ENCODE measurements around the gene NDOR1.
A peak's percentile ranks its signal among the peaks of the same experiment; 100 is the strongest.

The NDOR1 gene

DNA sequence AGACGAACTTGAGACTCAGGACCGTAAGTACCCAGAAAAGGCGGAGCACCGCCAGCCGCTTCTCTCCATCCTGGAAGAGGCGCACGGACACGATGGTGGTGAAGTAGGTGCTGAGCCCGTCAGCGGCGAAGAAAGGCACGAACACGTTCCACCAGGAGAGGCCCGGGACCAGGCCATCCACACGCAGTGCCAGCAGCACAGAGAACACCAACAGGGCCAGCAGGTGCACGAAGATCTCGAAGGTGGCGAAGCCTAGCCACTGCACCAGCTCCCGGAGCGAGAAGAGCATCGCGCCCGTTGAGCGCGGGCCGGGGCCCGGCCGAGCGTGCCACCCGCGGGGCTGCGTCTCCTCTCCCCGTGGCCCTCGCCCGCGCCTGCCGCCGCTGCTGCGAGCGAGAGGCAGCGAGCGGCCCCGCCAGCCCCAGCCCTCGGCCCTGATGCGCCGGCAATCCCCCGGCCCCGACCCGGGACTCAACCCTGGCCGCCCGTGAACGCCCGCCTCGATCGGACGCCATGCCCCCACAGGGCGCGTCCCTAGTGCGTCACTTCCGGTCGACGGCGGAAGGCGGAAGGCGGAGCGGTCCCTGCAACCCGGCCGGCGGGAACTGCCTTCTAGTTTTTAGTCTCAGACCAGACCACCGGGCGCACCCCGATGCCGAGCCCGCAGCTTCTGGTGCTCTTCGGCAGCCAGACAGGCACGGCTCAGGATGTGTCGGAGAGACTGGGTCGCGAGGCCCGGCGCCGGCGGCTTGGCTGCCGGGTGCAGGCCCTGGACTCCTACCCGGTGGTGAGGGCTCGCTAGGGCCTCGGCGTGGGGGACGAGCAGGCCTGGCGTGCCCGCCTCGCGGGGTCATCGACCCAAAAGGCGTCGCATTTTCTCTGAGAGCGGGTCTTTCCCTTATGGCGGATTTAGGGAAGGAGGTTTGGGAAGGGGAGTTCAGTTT lies at the start of gene NDOR1, which contains the start of gene TMEM203:
Gene NDOR1, plus strand, starts transcription at position 575 of the 944 bp plus-strand sequence. Its CDS starts 78 bp downstream, at position 653.
Gene TMEM203, minus strand, starts transcription at position 523 of the 944 bp plus-strand sequence. Its CDS starts 234 bp downstream, at position 289.
- FAIRE-seq (peak; percentile 84), DNase-seq (ENCODE audit: extremely low spot score, insufficient read length, low read depth) (peak; percentile 96)

DNA sequence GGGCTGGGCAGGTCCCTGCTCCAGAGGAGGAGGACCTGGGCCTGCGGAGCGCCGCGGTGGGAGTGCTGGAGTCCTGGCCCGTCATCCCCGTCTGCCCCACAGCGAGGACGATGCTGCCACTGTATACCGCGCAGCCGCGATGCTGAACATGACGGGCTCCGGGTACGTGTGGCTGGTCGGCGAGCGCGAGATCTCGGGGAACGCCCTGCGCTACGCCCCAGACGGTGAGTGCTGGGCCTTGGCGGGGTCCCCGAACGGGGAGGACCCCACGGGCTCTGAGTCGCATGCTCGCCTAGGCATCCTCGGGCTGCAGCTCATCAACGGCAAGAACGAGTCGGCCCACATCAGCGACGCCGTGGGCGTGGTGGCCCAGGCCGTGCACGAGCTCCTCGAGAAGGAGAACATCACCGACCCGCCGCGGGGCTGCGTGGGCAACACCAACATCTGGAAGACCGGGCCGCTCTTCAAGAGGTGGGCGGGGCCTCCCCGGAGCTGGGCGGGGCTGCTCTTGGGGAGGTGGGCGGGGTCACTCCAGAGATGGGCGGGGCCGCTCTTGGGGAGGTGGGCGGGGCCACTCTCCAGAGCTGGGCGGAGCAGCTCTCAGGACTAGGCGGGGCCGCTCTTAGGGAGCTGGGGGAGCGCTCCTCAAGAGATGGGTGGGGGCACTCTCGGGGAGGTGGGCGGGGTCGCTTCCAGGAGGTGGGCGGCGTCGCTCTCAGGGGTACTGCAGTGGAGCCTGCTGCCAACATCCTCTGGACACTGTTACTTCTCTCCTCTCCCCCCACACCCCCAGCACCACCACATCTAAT lies 48.7 kb upstream of the NDOR1 start:
- FAIRE-seq = peak; percentile 66
- DNase-seq (ENCODE audit: extremely low spot score, insufficient read length, low read depth) = peak; percentile 52

- DNase-seq (ENCODE audit: extremely low spot score, insufficient read length, low read depth) (no peak), FAIRE-seq (no peak)
Observed at GRCh38 chr9:137157618-137158415, 47.7 kb upstream of the NDOR1 start.

DNA sequence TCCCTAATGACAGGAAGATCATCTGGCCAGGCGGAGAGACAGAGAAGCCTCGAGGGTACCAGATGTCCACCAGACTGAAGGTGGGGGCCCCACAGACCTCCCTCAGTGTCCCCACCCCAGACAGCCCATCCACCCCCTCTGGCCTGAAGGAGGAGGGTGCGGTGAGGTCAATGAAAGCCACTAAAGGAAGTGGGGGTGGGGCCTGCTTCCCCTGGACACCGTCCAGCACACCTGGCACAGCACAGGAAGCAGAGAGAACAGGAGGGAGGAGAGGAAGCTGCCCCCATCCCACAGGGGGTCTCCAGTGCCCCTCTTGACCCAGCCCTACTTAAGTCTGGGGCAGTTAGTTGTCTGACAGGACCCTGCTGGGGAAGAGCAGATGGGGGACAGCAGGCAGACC lies 46.9 kb upstream of the NDOR1 start:
- FAIRE-seq (peak; percentile 68), DNase-seq (ENCODE audit: extremely low spot score, insufficient read length, low read depth) (no peak)

DNA sequence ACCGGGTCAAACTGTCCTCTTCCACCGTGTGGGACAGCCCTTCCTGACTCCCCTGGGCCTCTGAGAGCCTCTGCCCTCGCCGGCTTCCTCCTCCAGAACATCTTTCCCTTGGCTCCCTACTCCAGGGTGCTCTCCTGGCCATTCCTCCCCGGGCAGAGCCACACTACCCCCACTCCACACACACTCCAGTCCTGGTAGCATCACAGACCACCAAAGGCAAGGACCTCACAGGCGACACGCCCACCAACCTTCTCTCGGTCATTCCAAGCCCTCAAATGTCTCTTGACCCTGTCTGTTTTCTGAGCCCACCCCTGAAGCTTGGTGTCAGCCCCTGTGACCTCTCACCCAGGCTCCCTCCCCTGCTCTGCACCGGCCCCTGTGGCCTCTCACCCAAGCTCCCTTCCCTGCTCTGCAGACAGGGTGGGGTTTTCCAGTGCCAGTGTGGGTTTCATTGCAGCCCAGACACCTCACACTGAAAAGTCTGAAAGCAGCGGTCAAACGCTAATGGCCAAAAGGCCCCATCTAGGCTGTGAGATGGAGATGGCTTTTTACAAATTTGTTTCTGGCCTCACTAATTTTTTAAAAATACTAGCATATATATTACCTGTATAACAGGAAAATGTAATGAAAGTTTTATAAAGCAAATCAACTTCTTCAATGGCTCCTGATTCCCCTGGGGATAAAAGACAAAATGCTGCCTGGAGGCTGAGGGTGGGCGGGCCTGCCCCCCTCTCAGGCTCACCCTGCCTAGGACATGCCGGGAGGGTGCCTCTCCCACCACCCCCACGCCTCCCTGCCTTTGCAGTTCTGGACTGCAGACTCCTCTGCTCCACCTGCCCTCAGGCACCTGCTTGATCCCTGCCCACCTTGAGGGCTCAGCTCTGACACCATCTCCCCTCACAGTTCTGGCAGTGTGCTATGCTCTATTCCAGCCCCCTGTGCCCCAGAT lies 46.1 kb upstream of the NDOR1 start:
- DNase-seq (ENCODE audit: extremely low spot score, insufficient read length, low read depth) (no peak), FAIRE-seq (peak; percentile 82)

- no peak for DNase-seq (ENCODE audit: extremely low spot score, insufficient read length, low read depth)
- FAIRE-seq = no peak
Observed at GRCh38 chr9:137160054-137160425, 45.5 kb upstream of the NDOR1 start.

- DNase-seq (ENCODE audit: extremely low spot score, insufficient read length, low read depth) (no peak), FAIRE-seq (no peak)
Observed at GRCh38 chr9:137160716-137161557, 44.6 kb upstream of the NDOR1 start.

GRCh38 chr9:137161558-137162486 lies 43.7 kb upstream of the NDOR1 start:
- DNase-seq (ENCODE audit: extremely low spot score, insufficient read length, low read depth) (no peak), FAIRE-seq (no peak)

GRCh38 chr9:137162505-137163364 lies 42.8 kb upstream of the NDOR1 start:
- no peak for DNase-seq (ENCODE audit: extremely low spot score, insufficient read length, low read depth)
- no peak for FAIRE-seq

- FAIRE-seq (no peak), DNase-seq (ENCODE audit: extremely low spot score, insufficient read length, low read depth) (no peak)
Observed at GRCh38 chr9:137163365-137163715, 42.2 kb upstream of the NDOR1 start.

- no peak for FAIRE-seq
- no peak for DNase-seq (ENCODE audit: extremely low spot score, insufficient read length, low read depth)
Observed at GRCh38 chr9:137163805-137164204, 41.7 kb upstream of the NDOR1 start.

DNA sequence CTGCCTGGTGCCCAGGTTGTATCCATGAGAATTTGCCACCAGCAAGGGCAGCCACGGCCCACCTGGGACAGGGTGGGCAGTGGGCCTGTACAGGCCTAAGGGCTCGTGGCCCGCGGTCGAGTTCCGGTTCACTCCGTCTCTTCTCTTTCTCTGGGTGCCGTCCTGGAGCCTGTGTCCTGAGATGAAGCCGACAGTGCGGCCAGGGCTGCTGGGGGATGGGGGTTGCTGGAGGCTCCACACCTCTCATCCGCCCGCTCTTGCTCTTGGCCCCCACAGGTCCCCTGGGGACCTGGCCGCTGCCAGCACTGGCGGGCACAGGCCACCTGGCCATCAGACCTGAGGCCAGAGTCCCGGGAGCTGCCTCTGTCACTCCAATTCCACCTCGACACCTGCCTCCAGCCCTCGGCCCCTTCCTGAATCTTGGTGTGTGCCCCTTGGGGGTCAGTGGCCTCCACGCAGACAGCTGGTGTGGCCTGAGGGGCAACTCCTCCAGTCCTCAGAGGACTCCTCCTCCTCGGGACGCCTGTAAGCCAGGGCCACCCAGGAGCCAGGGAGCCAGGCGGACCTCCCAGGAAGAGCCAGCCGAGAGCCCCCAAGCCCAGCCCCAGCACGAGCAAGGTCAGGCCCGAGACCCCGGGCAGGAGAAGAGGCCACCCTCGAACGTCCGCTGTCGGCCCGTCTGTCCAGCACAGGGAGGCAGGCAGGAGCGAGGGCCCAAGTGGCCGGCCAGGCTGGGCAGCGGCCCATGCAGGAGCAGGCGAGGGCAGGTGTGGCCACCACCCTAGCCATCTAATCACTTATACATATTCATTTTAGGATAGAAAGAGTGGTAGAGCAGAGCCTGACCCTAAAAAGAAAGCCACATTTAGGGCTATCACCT lies 40.9 kb upstream of the NDOR1 start:
- DNase-seq (ENCODE audit: extremely low spot score, insufficient read length, low read depth) = no peak
- no peak for FAIRE-seq

DNA sequence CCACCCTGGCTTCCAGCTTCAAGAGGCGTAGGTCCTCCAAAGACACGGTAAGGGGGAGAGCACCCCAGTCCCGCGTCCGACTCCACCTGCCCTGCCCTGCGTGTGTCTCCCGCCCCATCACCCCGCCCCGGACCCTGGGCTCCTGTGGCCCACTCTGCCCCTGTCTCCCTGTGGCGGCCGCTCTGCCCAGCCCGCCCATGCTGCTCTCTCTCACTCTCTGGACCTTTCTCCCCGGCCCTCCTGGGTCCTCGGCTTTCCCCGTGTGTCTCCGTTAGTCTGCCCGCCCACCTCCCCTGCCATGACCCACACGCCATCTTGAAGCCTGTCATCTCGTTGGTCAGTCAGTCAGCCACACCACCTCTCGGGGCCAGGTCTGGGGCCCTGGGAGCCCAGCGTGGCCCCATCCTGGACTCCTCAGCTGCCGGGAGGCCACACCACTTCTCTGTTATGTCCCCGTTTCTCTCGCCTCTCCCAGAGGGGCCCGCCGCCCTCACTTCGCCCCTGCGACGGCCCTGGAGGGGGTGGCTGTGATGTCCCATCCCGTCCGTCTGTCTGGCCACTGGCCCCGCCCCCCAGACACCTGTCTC lies 40.2 kb upstream of the NDOR1 start:
- DNase-seq (ENCODE audit: extremely low spot score, insufficient read length, low read depth) = no peak
- no peak for FAIRE-seq

GRCh38 chr9:137166380-137167229 lies 38.9 kb upstream of the NDOR1 start:
- FAIRE-seq = no peak
- no peak for DNase-seq (ENCODE audit: extremely low spot score, insufficient read length, low read depth)
